ENCODE results near the gene LRFN2.

- no peak for TF ChIP-seq CTCF (IDR thresholded peaks at IDR 0.05; ENCODE audit: control extremely low read depth in 1 of 3, insufficient read depth in 1 of 3, low read depth in 1 of 3, low read length in 3 of 3)
- TF ChIP-seq TBP (IDR thresholded peaks at IDR 0.05; ENCODE audit: low read depth, low read length) = no peak
- no peak for TF ChIP-seq TEAD4 (IDR thresholded peaks at IDR 0.05; ENCODE audit: low read depth, low read length)
- TF ChIP-seq, protein P1, sequence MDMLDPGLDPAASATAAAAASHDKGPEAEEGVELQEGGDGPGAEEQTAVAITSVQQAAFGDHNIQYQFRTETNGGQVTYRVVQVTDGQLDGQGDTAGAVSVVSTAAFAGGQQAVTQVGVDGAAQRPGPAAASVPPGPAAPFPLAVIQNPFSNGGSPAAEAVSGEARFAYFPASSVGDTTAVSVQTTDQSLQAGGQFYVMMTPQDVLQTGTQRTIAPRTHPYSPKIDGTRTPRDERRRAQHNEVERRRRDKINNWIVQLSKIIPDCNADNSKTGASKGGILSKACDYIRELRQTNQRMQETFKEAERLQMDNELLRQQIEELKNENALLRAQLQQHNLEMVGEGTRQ (IDR thresholded peaks at IDR 0.05; ENCODE audit: low read length) = no peak
- no peak for TF ChIP-seq POLR2AphosphoS5 (IDR thresholded peaks at IDR 0.05; ENCODE audit: low read depth, low read length)
- TF ChIP-seq CEBPB (IDR thresholded peaks at IDR 0.05; ENCODE audit: low read depth, low read length) = no peak
Measured at GRCh38 chr6:40498148-40498547, 89.0 kb downstream of the LRFN2 start.

Measured in H1 (cell line).